ENCODE results near the gene NRXN2.

NRXN2 gene

GRCh38 chr11:64674774-64675173 lies 48.2 kb downstream of the NRXN2 start:
- no peak for TF ChIP-seq REST (IDR thresholded peaks at IDR 0.05; ENCODE audit: insufficient read depth in 1 of 2, low read depth in 2 of 2, low read length in 2 of 2)

- TF ChIP-seq POLR2AphosphoS5 (IDR thresholded peaks at IDR 0.05; ENCODE audit: low read depth, low read length) (no peak), REST (IDR thresholded peaks at IDR 0.05; ENCODE audit: insufficient read depth in 1 of 2, low read depth in 2 of 2, low read length in 2 of 2) (no peak), FOXP2 (optimal IDR thresholded peaks at IDR 0.05; ENCODE audit: borderline replicate concordance, extremely low read depth, extremely low read length, insufficient read depth) (no peak), TAF1 (IDR thresholded peaks at IDR 0.05; ENCODE audit: borderline replicate concordance, insufficient read depth, low read length) (no peak), SIN3A (IDR thresholded peaks at IDR 0.05; ENCODE audit: borderline replicate concordance, insufficient read depth, low read length) (no peak)
Measured at GRCh38 chr11:64673279-64673678, 49.7 kb downstream of the NRXN2 start.

- TF ChIP-seq SIN3A (IDR thresholded peaks at IDR 0.05; ENCODE audit: borderline replicate concordance, insufficient read depth, low read length) = no peak
Measured at GRCh38 chr11:64672875-64673274, 50.1 kb downstream of the NRXN2 start.

- no peak for TF ChIP-seq TAF1 (IDR thresholded peaks at IDR 0.05; ENCODE audit: borderline replicate concordance, insufficient read depth, low read length)
- TF ChIP-seq FOXP2 (optimal IDR thresholded peaks at IDR 0.05; ENCODE audit: borderline replicate concordance, extremely low read depth, extremely low read length, insufficient read depth) = no peak
- TF ChIP-seq POLR2AphosphoS5 (IDR thresholded peaks at IDR 0.05; ENCODE audit: low read depth, low read length) = no peak
- no peak for TF ChIP-seq REST (IDR thresholded peaks at IDR 0.05; ENCODE audit: insufficient read depth in 1 of 2, low read depth in 2 of 2, low read length in 2 of 2)
- no peak for TF ChIP-seq SIN3A (IDR thresholded peaks at IDR 0.05; ENCODE audit: borderline replicate concordance, insufficient read depth, low read length)
Measured at GRCh38 chr11:64670975-64671374, 52.0 kb downstream of the NRXN2 start.

- TF ChIP-seq REST (IDR thresholded peaks at IDR 0.05; ENCODE audit: insufficient read depth in 1 of 2, low read depth in 2 of 2, low read length in 2 of 2) = no peak
- no peak for TF ChIP-seq TAF1 (IDR thresholded peaks at IDR 0.05; ENCODE audit: borderline replicate concordance, insufficient read depth, low read length)
- TF ChIP-seq FOXP2 (optimal IDR thresholded peaks at IDR 0.05; ENCODE audit: borderline replicate concordance, extremely low read depth, extremely low read length, insufficient read depth) = no peak
- TF ChIP-seq POLR2AphosphoS5 (IDR thresholded peaks at IDR 0.05; ENCODE audit: low read depth, low read length) = no peak
- no peak for TF ChIP-seq SIN3A (IDR thresholded peaks at IDR 0.05; ENCODE audit: borderline replicate concordance, insufficient read depth, low read length)
Measured at GRCh38 chr11:64667154-64667745, 55.7 kb downstream of the NRXN2 start.
